SU-DHL-6 (cell line): ENCODE measurements around the gene PLEKHA7.

Experiments used
- H2AFZ ChIP-seq: fragments of 200-600 bp; sonication (generic); 2 replicates; pipeline ENCODE4 v1.6.1; 2014; ENCODE audit warnings: low read depth, mild to moderate bottlenecking, moderate library complexity, mixed read lengths, antibody characterized with exemption, low read length; ENCODE audit not compliant: severe bottlenecking
- H3F3A ChIP-seq: fragments of 200-600 bp; shearing (Covaris generic); 2 replicates; pipeline ENCODE4 v1.6.0; 2016; ENCODE audit warnings: antibody characterized with exemption, mild to moderate bottlenecking; ENCODE audit not compliant: insufficient read depth
- H3K27ac ChIP-seq: fragments of 200-600 bp; sonication (generic); 2 replicates; pipeline ENCODE4 v1.5.1; 2016; ENCODE audit warnings: low read depth, mild to moderate bottlenecking, low read length, moderate library complexity, mixed read lengths
- H3K27me3 ChIP-seq: fragments of 200-600 bp; sonication (generic), shearing (Covaris generic); 2 replicates; pipeline ENCODE4 v1.6.0; 2014; ENCODE audit warnings: mild to moderate bottlenecking, low read length
- H3K36me3 ChIP-seq: fragments of 200-600 bp; sonication (generic); 2 replicates; pipeline ENCODE4 v1.6.1; 2014; ENCODE audit warnings: mild to moderate bottlenecking, low read length, mixed read lengths
- H3K4me2 ChIP-seq: fragments of 300-600, 200-600 bp; shearing (Covaris generic), sonication (generic); 2 replicates; pipeline ENCODE4 v1.6.0; 2014; ENCODE audit warnings: low read length, low read depth, mild to moderate bottlenecking; ENCODE audit not compliant: poor library complexity, severe bottlenecking
- H3K4me3 ChIP-seq: fragments of 200-600 bp; sonication (generic); 2 replicates; pipeline ENCODE4 v1.5.1; 2014; ENCODE audit warnings: antibody characterized with exemption, low read length, mild to moderate bottlenecking, mixed read lengths; ENCODE audit not compliant: insufficient read depth, poor library complexity, severe bottlenecking
- H3K79me2 ChIP-seq: fragments of 200-600 bp; sonication (generic); 2 replicates; pipeline ENCODE4 v1.6.1; 2014; ENCODE audit warnings: mild to moderate bottlenecking, low read length, moderate library complexity; ENCODE audit not compliant: insufficient read depth
- H3K9ac ChIP-seq: fragments of 200-600 bp; sonication (generic); 2 replicates; pipeline ENCODE4 v1.7.0; 2014; ENCODE audit warnings: mild to moderate bottlenecking, low read length
- H3K9me2 ChIP-seq: fragments of 200-600 bp; sonication (generic); replicated peaks from 2 replicates; pipeline ENCODE4 v1.6.1; 2014; ENCODE audit warnings: low read length; ENCODE audit not compliant: insufficient read depth
- H3K9me3 ChIP-seq: fragments of 200-600 bp; sonication (generic); 2 replicates; pipeline ENCODE4 v1.6.1; 2014; ENCODE audit warnings: low read length, mixed read lengths; ENCODE audit not compliant: insufficient read depth
- H4K20me1 ChIP-seq: fragments of 200-600 bp; sonication (generic); 2 replicates; pipeline ENCODE4 v1.6.1; 2014; ENCODE audit warnings: low read depth, mild to moderate bottlenecking, antibody characterized with exemption, low read length, moderate library complexity, mixed read lengths
- CTCF ChIP-seq: fragments of 200-600 bp; sonication (generic); IDR thresholded peaks from one replicate; pipeline ENCODE4 v1.5.1; 2017; ENCODE audit warnings: antibody characterized with exemption, mild to moderate bottlenecking, low read length, moderate library complexity; ENCODE audit not compliant: insufficient read depth, poor library complexity, severe bottlenecking
- EZH2phosphoT487 ChIP-seq: fragments of 200-600 bp; sonication (generic), shearing (Covaris generic); conservative IDR thresholded peaks from 2 replicates; pipeline ENCODE4 v1.6.1; 2018; ENCODE audit warnings: mild to moderate bottlenecking, antibody characterized with exemption, low read length, moderate library complexity, mixed read lengths

The PLEKHA7 gene

GRCh38 chr11:16817351-16817750 is 196.9 kb downstream of the PLEKHA7 start:
- Histone ChIP-seq H2AFZ (no peak overlapping the region), H3K27me3 (no peaks in the 10 kb centered on the region), H4K20me1 (no peaks in the 10 kb centered on the region), H3K9ac (no peak overlapping the region), H3K9me3 (no peaks in the 10 kb centered on the region), H3K4me3 (no peak overlapping the region), H3K9me2 (no peaks in the 10 kb centered on the region), H3K36me3 (no peaks in the 10 kb centered on the region), H3K27ac (no peak overlapping the region), H3K79me2 (no peaks in the 10 kb centered on the region), H3F3A (no peaks in the 10 kb centered on the region), H3K4me2 (no peak overlapping the region)
- TF ChIP-seq EZH2phosphoT487: no peak

DNA sequence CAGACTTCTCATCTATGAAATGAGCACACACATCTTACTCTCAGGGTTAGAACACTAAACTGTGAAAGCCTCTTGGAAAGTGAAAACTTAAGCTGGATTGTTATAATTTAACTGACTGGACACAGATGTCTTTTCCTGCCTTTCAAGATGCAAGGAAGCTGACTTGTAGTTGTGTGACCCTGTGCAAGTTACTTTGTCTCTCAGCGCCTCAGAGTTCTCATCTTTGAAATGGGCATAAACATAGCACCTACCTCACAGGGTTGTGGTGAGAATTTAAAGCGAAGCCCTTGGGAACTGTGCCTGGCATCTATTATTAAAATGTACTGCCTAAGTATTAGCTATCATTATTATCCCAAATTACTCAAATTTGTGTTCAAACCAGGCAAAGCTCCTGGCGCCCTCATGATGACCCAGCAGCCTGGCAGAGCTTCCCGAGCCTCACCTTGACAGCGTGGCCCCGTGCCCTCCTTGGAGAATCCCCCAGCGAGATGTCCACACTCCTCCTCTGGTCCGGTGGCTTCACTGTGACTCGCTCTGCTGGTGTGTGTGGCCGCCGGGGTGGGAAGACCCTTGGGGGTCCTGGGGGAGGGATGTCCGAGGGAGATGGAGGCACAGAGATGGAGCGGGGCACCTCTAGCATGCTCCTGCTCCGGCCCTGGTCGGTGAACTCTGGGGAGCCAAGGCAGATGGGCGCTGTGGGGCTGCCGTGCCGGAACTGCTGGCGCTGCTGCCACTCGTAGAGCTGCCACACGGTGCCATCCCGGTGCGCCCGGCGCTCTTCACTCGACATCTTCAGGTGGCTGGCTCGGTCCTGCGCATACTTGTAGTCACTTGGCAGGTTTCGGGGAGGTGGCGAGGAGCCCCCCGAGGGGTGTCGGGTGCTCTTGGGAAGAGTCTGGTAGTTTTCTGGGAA is 197.6 kb downstream of the PLEKHA7 start:
- Histone ChIP-seq H3K9me3 (no peaks in the 10 kb centered on the region), H3K4me3 (no peak overlapping the region), H3K27ac (no peak overlapping the region), H3K9ac (no peak overlapping the region), H3K27me3 (no peaks in the 10 kb centered on the region), H3K36me3 (no peaks in the 10 kb centered on the region), H3K79me2 (no peaks in the 10 kb centered on the region), H2AFZ (no peak overlapping the region), H3F3A (no peaks in the 10 kb centered on the region), H4K20me1 (no peaks in the 10 kb centered on the region), H3K9me2 (no peaks in the 10 kb centered on the region), H3K4me2 (no peak overlapping the region)
- TF ChIP-seq CTCF (no peak), EZH2phosphoT487 (no peak)

GRCh38 chr11:16815047-16815767 is 199.0 kb downstream of the PLEKHA7 start:
- Histone ChIP-seq H3K27me3 (no peaks in the 10 kb centered on the region), H3K36me3 (no peaks in the 10 kb centered on the region), H3K27ac (no peak overlapping the region), H3K4me3 (no peak overlapping the region), H3F3A (no peaks in the 10 kb centered on the region), H3K9ac (no peak overlapping the region), H2AFZ (no peak overlapping the region), H3K9me2 (no peaks in the 10 kb centered on the region), H3K79me2 (no peaks in the 10 kb centered on the region), H3K9me3 (no peaks in the 10 kb centered on the region), H4K20me1 (no peaks in the 10 kb centered on the region), H3K4me2 (no peak overlapping the region)
- no peak for TF ChIP-seq EZH2phosphoT487
- no peak for TF ChIP-seq CTCF
